GM19193 (cell line): ENCODE data around the gene MME.

Experiments
- POLR2A ChIP-seq: IDR thresholded peaks from 4 replicates; pipeline ENCODE4 v1.6.1; 2011; ENCODE audit not compliant: insufficient read depth, insufficient read length; ENCODE audit errors: extremely low read depth

MME gene

DNA sequence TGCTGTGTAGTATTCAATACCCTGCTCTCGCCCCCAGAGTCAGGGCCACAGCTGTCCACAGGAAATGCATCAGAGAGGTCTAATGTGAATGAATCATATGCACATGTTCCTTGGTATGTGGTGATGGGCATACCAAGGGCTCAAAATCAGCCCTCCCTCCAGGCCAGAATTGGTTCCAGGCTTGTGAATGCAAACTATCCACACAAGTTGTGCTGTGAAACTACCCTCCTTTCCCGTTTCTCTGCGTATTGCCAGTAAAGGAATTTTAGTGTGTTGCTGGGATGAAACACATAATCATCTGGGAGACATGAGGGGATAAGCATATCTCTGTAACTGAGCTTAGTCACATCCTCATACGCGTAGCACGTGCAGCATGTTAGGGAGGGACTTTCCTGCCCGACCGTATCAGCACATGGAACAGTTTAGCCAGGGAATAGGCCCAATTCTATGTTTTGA is 9.2 kb upstream of the MME start:
- TF ChIP-seq POLR2A, result no peak

DNA sequence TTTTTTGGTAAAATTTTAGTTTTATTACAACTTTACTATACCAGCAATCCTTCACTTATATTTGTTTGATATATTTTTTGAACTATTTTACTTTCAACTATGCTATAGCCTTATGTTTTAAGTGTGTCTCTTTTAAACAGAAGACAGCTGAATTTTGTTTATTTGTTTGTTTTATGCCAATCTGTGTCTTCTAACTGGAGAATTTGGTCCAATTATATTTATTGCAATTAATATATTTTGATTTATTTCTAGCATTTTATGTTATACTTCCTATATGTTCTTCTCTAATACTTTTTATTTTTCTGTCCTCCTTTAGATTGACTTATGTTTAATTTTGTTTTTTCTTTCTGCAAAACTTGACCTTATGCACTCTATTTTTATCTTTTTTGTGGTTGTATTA is 4.9 kb upstream of the MME start:
- TF ChIP-seq POLR2A, result no peak

DNA sequence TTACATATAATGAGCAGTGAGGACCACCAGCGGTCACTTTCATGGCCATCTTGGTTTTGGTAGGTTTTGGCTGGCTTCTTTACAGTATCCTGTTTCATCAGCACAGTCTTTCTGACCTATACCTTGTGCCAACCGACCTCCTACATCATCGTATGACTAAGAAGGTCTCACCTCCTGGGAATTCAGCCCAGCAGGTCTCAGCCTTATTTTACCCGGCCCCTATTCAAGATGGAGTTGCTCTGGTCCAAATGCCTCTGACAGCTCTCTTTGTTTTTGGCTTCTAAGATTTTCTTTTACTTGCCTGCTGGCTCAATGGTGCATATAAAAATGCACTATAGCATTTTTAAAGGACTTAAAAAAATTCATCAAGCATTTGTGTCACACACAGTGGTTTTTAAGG is 3.2 kb upstream of the MME start:
- no peak for TF ChIP-seq POLR2A

DNA sequence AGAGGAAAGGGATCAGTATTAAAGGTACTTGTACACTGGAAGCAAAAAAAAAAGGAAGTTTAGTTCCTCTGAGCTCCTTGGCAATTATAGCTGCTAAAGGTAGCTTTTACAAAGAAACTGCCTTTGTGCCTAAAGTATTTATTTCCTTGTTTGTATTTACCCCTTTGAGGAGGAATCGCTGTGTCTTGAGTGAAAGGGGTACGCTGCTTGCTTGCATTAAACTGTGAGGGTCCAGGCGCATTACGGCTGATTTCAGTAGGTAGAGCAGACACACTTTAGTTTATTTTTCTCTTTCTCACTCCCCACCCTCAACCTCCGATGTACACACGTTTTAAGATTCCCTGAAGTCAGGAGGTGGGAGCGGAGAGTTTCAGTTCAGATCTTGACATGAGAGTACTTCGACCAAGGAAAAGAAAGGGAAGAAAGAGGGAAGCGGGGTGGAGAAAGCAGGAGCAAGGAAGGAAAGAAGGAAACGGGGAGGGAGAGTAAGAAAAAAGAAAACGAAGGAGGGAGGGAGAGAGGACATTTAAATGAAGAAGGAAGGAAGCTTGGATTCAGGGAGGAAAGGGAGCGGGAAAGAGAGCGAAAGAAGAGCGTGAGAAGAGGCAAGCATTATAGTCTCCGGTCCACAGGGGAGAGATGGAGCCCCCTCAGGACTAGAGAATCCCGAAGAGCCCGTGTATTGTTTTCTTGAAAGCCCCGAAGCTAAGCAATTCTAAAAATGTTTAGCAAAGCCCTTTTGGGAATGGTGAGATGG is 1.2 kb upstream of the MME start:
- no peak for TF ChIP-seq POLR2A

DNA sequence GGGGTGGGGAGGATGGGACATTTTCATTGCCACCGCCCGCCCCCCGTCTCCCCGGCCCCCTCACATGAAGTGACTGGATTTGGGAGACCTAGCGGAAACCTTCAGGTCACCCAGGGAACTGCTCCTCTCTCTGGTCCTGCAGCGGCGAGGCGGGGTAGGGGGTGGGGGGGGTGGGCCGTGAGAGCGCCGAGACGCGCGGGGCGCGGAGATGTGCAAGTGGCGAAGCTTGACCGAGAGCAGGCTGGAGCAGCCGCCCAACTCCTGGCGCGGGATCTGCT is 712 bp upstream of the MME start:
- no peak for TF ChIP-seq POLR2A

DNA sequence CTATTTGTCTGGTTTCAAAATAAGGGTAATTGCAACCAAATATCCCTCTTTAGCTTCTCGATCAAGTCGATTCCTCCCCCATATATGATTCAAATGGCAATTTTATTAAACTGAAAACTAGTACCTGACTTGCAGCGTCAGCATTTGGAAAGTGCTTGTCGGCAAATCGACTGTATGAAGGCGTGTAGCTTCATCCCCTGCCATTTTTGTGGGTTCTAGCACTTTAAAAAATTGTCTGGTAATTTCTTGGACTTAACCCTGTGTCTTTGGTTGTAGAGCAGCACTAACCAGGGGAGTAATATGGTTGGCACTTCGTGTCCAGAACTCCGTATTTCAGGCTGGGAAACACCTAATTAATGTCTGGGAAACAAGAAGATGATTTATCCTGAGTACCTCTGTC is 573 bp downstream of the MME start:
- no peak for TF ChIP-seq POLR2A

DNA sequence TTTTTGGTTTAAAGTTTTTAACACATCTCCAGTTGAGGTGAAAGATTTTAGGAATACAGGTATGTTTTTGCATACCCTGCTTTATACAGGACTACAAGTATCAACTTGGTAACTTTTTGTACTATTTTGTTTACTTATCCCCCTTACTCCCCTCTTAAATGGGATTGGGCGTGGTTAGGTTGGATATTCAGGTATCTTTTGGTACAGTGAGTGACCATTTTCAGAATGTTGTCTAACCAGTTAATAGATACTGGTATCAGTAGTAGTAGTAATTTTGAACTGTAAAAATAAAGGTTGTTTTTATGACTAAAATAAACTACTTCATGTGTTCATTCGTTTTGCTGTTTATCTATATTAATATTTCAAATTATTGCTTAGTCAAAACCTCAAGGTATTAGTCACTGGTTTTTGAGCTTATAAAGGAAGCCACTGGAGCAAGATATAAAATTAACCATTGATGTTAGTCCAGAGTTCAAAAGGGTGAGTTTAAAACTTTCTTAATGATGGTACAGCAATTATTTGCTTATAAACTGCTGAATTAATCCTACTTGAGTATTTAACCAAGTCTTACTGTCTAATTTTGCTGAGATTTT is 3.3 kb downstream of the MME start:
- no peak for TF ChIP-seq POLR2A

DNA sequence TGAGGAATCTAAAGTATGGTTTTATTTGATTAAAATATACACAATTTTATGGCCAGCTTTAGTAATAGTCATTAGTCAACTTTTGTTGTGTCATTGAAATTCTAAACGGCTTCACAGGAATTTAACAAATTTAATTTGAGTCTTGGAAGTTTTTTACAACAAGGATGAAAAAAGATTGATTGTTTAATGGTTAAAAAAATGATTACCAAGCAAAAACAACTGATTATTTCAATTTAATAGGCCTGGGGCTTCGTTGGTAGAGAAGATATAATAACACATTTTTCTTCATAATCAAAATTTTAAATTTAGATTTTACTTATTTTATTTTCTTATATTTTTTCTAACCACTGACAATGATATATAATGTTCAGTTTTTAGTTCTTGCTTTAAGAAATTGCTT is 4.4 kb downstream of the MME start:
- TF ChIP-seq POLR2A, result no peak

DNA sequence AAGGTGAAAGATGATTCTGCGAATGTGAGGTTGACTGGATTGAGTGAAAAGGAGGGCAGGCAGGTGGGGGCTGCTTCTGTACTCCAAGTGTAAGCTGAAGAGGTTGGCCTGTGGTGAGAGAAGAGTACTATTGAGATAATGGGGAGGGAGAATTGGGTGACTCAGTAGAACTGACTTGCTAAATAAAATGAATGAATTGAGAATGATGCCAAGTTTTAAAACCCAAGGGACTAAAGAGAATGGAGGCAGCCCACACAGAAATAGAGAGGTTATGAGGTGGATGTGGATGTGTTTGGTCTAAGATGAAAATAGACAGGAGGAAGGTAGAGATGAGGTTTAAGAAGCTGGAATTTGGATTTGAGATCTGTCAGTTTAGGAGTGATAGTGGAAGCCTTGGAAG is 5.9 kb downstream of the MME start:
- no peak for TF ChIP-seq POLR2A

DNA sequence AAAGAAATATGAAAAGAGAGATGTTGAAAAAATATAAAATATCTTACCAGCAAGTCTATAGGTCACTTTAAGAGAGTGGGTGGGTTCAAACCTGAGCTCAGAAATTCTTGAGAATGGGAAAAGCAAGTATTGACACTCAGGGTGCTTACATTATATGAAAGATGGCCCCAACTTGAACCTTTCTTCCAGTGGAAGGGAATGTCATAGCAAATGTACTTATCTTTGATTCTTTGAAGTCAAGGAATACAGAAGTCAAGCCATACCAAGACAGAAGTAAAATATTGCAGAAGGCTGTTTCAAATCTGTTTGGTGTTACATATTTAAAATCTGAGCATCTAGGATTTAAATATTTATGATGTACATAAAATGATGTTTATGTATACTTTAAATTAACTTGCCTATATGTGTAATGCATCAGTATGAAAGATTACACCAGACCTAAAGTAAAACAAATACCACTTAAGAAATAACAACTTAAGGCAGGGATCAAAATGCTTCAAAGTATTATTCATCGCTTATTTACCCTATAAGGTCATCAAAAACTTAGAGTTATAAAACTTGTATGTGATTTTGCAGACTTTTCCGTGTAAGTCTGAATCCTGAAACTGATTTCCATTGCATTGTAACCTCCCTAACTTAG is 8.7 kb downstream of the MME start:
- no peak for TF ChIP-seq POLR2A

DNA sequence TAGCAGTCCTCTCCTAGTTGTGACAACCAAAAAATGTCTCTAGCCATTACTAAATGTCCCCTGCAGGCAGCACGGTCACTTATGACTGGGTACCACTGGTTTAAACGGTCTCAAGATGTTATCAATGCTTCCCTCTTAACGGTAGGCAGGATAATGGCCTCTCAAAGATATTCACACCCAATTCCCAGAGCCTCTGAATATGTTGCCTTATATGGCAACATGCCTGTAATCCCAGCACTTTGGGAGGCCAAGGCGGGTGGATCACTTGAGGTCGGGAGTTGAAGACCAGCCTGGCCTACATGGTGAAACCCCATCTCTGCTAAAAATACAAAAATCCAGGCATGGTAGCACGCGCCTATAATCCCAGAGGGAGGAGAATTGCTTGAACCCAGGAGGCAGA is 9.4 kb downstream of the MME start:
- TF ChIP-seq POLR2A, result no peak

DNA sequence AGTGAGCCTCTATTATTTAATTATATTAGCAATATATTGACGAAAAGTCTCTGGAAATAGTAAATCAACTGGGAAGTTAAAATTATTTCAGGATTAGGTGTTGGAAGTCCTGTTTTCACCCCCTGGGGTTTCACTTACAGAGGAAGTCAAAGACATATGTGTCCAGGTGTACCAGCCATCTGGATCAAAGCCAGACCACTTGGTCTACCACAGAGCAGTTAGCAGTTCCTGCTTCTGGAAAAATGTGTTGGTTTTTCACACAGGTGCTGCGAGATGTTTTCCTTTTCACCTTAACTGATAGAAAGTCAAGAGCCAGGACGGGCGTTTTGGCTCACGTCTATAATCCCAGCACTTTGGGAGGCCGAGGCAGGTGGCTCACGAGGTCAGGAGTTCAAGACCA is 13.1 kb downstream of the MME start:
- no peak for TF ChIP-seq POLR2A

DNA sequence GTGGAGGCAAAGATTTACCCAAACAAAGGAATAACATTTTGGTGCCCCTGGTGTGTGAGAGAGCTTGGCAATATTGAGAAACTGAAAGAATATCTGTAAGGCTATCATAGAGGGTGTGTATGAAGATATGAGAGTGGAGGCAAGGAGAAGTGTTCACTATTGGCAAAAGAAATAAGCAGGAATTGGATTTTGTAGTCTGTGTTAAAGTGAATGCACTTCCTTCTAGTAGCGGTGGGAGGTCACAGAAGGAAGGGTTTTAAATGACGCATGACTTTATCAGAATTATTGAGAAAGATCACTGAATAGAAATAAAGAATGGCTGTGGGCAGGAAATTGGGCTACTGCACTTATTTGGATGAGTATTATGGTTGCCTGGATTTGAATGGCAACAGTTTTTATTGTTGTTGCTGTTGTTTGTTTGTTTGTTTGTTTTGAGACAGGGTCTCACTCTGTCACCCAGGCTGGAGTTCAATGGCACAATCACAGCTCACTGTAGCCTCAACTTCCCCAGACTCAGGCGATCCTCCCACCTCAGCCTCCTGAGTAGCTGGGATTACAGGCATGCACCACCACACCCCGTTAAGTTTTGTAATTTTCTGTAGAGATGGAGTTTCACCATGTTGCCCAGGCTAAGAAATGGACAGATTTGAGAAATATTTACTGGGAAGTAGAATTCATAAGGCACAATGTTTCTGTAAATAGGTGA is 16.3 kb downstream of the MME start:
- TF ChIP-seq POLR2A, result no peak

DNA sequence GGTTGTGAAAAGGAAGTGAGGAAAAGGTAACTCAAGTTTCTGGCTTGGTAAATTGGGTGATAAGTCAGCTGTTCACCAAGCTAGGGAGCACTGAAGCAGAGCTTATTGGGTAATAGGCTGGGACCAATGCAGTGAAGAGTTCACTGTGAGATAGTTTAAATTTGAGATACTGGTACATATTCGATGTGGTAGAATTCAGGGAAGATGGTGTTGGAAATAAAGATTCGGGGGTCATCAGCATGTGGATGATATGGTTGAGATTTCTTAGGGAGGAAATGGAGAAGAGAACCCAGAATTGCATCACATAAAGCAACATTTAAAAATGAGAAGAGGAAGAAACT is 16.9 kb downstream of the MME start:
- no peak for TF ChIP-seq POLR2A

DNA sequence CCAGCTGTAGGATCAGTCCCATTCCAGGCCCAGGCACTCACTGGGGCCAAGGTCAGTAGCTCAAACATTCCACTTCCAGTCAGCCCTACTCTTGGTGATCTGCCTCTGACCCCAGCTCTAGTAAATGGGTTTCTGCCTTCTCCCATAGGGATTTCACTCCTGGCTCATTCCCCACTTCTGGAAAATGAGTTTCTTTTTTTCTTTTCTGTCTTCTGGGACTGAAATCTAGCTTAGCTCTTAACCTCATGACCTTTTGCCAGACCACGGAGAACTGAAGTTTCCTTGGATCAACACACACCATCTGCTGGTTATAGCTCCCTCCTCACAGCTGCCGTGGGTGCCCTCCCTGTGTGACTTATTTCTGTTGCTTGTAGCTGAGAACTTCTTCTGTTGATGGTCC is 21.3 kb downstream of the MME start:
- no peak for TF ChIP-seq POLR2A

DNA sequence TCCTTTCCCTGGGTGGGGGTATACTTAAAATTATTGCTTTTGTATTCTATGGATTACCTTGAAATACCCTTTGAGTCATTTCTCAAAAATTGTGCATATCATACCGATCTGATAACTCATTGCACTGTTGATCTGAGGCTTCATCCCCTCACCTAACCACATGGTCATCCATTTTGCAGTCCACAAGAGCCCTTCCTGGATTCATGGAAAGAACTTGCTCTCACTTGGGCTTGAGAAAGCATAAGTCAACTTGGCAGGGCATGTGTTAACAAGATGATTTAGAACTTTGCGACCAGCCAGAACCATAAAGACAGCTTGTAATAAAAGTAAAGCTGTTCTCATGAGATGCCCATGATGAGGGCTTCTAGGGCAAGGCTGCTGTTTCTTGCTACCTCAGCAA is 22.2 kb downstream of the MME start:
- no peak for TF ChIP-seq POLR2A
